ENCODE data around the gene FAM174C.
"Not testable (repeated sequence)": the region's sequence is repeated elsewhere in the genome, so short reads cannot be mapped to it uniquely, and the experiment has no call there.

FAM174C gene

GRCh38 chr19:1237754-1238368 is 37.5 kb upstream of the FAM174C start, which contains the start of gene CBARP:
Gene CBARP (minus strand): TSS chr19:1238005. CDS start chr19:1236100, 1,905 bp downstream.
- DNase-seq, result no peak

- DNase-seq, result no peak
These were observed 36.7 kb upstream of the FAM174C start for GRCh38 chr19:1238369-1239303.

- DNase-seq, result no peak
These were observed 35.9 kb upstream of the FAM174C start for GRCh38 chr19:1239420-1239795.

- peak; percentile 56 for DNase-seq
These were observed 35.3 kb upstream of the FAM174C start for GRCh38 chr19:1239796-1240737.

- DNase-seq, result no peak
These were observed 34.4 kb upstream of the FAM174C start for GRCh38 chr19:1240925-1241324.

- peak; percentile 83 for DNase-seq
These were observed 33.8 kb upstream of the FAM174C start, which contains the start of gene ATP5F1D for GRCh38 chr19:1241417-1242095. Gene ATP5F1D (plus strand): TSS chr19:1241751. CDS start chr19:1241851, 100 bp downstream.

GRCh38 chr19:1243768-1244692 is 31.3 kb upstream of the FAM174C start:
- peak; percentile 48 for DNase-seq

- no peak for DNase-seq
These were observed 30.5 kb upstream of the FAM174C start for GRCh38 chr19:1244693-1245451.

- DNase-seq, result no peak
These were observed 29.7 kb upstream of the FAM174C start for GRCh38 chr19:1245494-1246264.

- not testable (repeated sequence) for DNase-seq
These were observed 28.9 kb upstream of the FAM174C start for GRCh38 chr19:1246265-1247087.

GRCh38 chr19:1247748-1248138 is 27.6 kb upstream of the FAM174C start:
- DNase-seq, result no peak

- DNase-seq, result peak; percentile 84
These were observed 27.1 kb upstream of the FAM174C start, which contains the start of gene MIDN for GRCh38 chr19:1248139-1248785. Gene MIDN (plus strand): TSS chr19:1248583. CDS start chr19:1250297, 1,714 bp downstream.

GRCh38 chr19:1248786-1249297 is 26.5 kb upstream of the FAM174C start:
- DNase-seq, result peak; percentile 84

- peak; percentile 89 for DNase-seq
These were observed 25.9 kb upstream of the FAM174C start for GRCh38 chr19:1249298-1249989.

GRCh38 chr19:1249990-1250436 is 25.3 kb upstream of the FAM174C start:
- no peak for DNase-seq

GRCh38 chr19:1250437-1251260 is 24.7 kb upstream of the FAM174C start:
- no peak for DNase-seq

Data from amniotic stem cell (primary cell).